ENCODE measurements around the gene GRK2. TPM values are rescaled to one million over a fixed set of nuclear protein-coding genes. Genes with fewer than 3 reads are reported as not detected.

Gene GRK2
- total RNA-seq, 6 experiments from 2014 or later: 24.5 to 43.9 (median 28.5) TPM

DNA sequence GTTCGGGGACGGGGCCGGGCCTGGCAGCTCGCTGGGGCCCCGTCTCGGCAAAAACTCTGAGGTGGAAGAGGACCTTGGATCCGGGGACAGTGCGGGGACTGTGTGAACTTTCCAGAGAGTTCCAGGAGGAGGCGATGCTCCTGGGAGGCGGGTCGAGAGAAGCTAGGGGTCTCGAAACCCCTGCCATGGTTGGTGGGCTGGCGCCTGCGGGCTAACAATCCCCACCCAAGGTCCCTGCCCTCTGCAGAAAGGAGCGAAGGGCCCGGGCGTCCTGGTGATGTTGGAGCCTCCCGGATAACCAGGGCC lies 4.7 kb upstream of the GRK2 start:
- H3K4me3 ChIP-seq: peak overlapping the region in 2 of 3 donors; percentile 3 to 42
- no peaks in the 10 kb centered on the region for H3K9me3 ChIP-seq
- DNase-seq (peak in 2 of 3 donors; percentile 27 to 48), ATAC-seq (no peak)
- TF ChIP-seq, protein P1, sequence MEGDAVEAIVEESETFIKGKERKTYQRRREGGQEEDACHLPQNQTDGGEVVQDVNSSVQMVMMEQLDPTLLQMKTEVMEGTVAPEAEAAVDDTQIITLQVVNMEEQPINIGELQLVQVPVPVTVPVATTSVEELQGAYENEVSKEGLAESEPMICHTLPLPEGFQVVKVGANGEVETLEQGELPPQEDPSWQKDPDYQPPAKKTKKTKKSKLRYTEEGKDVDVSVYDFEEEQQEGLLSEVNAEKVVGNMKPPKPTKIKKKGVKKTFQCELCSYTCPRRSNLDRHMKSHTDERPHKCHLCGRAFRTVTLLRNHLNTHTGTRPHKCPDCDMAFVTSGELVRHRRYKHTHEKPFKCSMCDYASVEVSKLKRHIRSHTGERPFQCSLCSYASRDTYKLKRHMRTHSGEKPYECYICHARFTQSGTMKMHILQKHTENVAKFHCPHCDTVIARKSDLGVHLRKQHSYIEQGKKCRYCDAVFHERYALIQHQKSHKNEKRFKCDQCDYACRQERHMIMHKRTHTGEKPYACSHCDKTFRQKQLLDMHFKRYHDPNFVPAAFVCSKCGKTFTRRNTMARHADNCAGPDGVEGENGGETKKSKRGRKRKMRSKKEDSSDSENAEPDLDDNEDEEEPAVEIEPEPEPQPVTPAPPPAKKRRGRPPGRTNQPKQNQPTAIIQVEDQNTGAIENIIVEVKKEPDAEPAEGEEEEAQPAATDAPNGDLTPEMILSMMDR (IDR thresholded peaks at IDR 0.05): no peak
- no peak for TF ChIP-seq POLR2A (IDR thresholded peaks at IDR 0.05)
- H3K4me1 ChIP-seq: peaks cover 0 to 45% (median 10%) of the 10 kb centered on the region in 4 donors
- intact Hi-C loops (cut with DNase I): loop anchor here in 1 of 2 donors (5.0 kb wide), 1 partner anchor 51 kb away; no protein-coding TSS in a partner anchor
- H3K36me3 ChIP-seq: no peaks in the 10 kb centered on the region
- H3K27ac ChIP-seq: peak overlapping the region in 1 of 3 donors; percentile 3
- 9% methylated on average over 9 of the region's 18 CpGs for WGBS (ENCODE audit: insufficient coverage, low coverage, low lambda C conversion rate, missing lambda C conversion rate)
- H3K27me3 ChIP-seq: no peaks in the 10 kb centered on the region

DNA sequence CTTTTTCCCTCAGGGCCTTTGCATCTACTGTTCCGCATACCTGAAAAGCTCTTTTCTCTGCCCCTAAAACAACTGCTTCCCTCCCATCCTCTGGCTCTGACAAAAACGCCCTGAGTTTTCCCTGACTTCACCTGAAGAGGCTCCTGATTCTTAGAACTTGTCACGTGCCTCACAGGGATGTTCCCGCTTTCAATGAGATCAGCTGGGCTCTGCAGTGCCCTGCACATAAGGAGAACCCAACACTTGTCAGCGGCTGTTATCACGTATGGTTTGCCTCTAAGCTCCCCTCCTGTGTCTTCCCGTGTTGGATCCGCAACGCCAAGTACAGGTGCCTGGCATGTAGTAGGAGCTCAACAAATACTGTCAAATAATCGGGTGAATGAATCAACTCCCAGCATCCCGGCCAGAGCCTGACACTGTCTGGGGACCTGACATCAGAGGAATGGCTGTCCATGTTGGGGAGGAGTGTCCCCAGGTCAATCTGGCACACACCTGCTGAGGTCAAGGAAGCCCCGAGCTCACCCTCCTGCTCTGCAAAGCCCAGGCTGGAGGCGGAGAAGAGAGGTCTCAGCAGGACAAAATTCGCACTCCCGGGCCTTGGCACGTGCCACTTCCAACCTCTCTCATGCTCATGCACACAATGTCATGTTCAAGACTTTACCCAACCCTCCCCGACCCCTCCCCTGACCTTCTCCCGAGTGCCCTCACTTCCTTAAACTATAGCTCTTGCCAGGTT lies 4.2 kb upstream of the GRK2 start:
- ATAC-seq: no peak
- Histone ChIP-seq H3K36me3 (no peaks in the 10 kb centered on the region), H3K4me3 (no peak overlapping the region), H3K4me1 (peaks cover 0 to 41% (median 8%) of the 10 kb centered on the region in 4 donors), H3K27me3 (no peaks in the 10 kb centered on the region), H3K9me3 (no peaks in the 10 kb centered on the region), H3K27ac (peak overlapping the region in 1 of 3 donors; percentile 40)
- intact Hi-C loops (cut with DNase I): loop anchor here in 1 of 2 donors (5.0 kb wide), 1 partner anchor 50 kb away; no protein-coding TSS in a partner anchor
- peak in 1 of 3 donors; percentile 62 for DNase-seq
- WGBS (ENCODE audit: insufficient coverage, low coverage, low lambda C conversion rate, missing lambda C conversion rate): 28% methylated on average over 8 of the region's 18 CpGs
- no peak for TF ChIP-seq POLR2A (IDR thresholded peaks at IDR 0.05)
- TF ChIP-seq, protein P1 (IDR thresholded peaks at IDR 0.05): no peak

DNA sequence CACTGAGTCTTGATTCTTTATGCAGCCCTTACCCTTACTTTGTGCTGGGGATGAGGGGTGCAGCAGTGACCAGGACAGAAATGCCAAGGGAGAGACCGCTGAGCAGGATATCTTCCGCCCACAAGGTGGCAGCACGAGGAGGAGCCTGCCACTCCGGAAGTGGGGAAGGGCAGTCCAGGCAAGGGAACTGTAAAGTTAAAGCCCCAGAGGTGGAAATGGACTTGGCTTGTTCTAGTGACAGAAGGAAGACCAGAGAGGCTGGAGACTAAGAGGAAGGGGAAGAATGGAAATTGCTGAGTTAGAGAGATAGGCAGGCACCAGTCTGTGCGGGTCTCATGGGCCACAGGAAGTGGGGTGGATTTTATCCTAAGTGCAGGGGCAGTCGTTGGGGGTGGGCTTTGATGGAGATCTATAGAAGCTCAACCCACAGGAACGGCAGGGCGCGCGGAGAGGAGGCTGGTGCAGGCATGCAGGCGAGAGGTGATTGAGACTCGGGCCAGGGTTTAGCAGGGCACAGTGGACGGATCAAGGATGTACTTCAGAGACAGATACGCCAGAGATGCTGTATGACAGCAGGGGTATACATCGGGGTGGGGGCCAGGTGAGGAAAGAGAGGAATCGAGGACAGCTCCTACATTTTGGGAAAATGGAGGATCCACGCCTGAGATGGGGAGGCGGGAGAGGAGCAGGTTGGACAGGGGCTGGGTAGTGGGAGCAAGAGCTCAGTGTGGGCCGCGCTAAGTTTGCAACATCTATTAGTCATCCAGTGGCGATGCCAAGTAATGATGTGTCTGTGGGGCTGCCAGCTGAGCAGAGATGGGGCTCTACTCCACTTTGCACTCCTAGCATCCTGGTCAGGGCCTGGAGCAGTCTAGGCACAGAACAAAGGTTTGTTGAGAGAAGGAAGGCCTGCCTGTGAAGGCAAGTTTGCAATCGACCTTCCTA lies 3.3 kb upstream of the GRK2 start:
- no peaks in the 10 kb centered on the region for H3K27me3 ChIP-seq
- intact Hi-C loops (cut with DNase I): loop anchor here in 1 of 2 donors (5.0 kb wide), 1 partner anchor 49 kb away; no protein-coding TSS in a partner anchor
- peak; percentile 64 to 69 (median 66) for ATAC-seq

DNA sequence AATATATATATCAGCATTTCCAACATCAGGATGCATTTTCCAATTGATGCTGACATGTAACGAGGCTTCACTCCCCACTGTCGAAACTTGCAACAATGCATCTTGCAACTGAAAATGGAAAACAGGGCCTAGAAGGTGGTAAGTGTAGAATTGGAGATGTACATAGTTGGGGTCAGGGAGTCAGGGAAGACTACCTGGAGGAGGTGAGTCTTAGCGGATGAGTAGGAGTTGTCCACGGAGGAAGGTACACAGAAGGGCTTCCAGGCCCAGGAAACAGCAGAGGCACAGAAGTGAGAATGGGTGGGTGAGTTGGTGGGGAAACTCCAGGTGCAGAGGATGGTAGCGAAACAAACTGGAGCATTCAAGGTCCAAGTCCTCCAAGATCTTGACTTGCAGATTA lies 2.0 kb upstream of the GRK2 start:
- 96% methylated on average over 3 of the region's 5 CpGs for WGBS (ENCODE audit: insufficient coverage, low coverage, low lambda C conversion rate, missing lambda C conversion rate)
- intact Hi-C loops (cut with DNase I): loop anchor here in 1 of 2 donors (5.0 kb wide), 1 partner anchor 48 kb away; no protein-coding TSS in a partner anchor
- H3K4me1 ChIP-seq: peaks cover 0 to 37% (median 9%) of the 10 kb centered on the region in 4 donors

More for the DNA sequence above, 3.3 kb upstream of the GRK2 start:
- Histone ChIP-seq H3K36me3 (no peaks in the 10 kb centered on the region), H3K9me3 (no peaks in the 10 kb centered on the region), H3K4me1 (peaks cover 0 to 40% (median 8%) of the 10 kb centered on the region in 4 donors), H3K4me3 (no peak overlapping the region), H3K27ac (peak overlapping the region in 1 of 3 donors; percentile 40)
- WGBS (ENCODE audit: insufficient coverage, low coverage, low lambda C conversion rate, missing lambda C conversion rate): 43% methylated on average over 21 of the region's 22 CpGs
- DNase-seq: peak; percentile 83 to 85 (median 85)
- TF ChIP-seq POLR2A (IDR thresholded peaks at IDR 0.05): no peak
- TF ChIP-seq, protein P1 (IDR thresholded peaks at IDR 0.05): peak; percentile 78 to 88 (median 82)

More for the DNA sequence above, 2.0 kb upstream of the GRK2 start:
- TF ChIP-seq, protein P1 (IDR thresholded peaks at IDR 0.05): no peak
- TF ChIP-seq POLR2A (IDR thresholded peaks at IDR 0.05): no peak
- no peak for DNase-seq
- no peaks in the 10 kb centered on the region for H3K36me3 ChIP-seq
- no peaks in the 10 kb centered on the region for H3K27me3 ChIP-seq
- ATAC-seq: no peak
- H3K27ac ChIP-seq: no peak overlapping the region
- no peaks in the 10 kb centered on the region for H3K9me3 ChIP-seq
- H3K4me3 ChIP-seq: no peak overlapping the region

Measured in right lobe of liver (tissue), 6 donors.